Kidney (tissue), 14 donors: ENCODE measurements around the gene UBE2F. TPM values are rescaled to one million over a fixed set of nuclear protein-coding genes. Genes with fewer than 3 reads are reported as not detected.

Source experiments
- DNase-seq, 5 donors: peaks; one replicate each; pipeline ENCODE4 v3.0.0-alpha.2; 2013 to 2020
- FAIRE-seq: peaks from 2 replicates; lab custom pipeline; 2012; peaks lifted over from hg19 to GRCh38; lab: Jason Lieb, UNC
- H3K27ac ChIP-seq, 2 donors: one replicate each; pipeline ENCODE4 v1.7.0; 2013; ENCODE audit warnings: low read depth in 2 of 2, low read length in 2 of 2, inconsistent platforms in 1 of 2
- H3K27me3 ChIP-seq: one replicate; pipeline ENCODE4 v1.7.1; 2013; ENCODE audit warnings: low read length, inconsistent platforms; ENCODE audit not compliant: control insufficient read depth, insufficient read depth
- H3K36me3 ChIP-seq, 3 donors: one replicate each; pipeline versions ENCODE4 v1.7.0 to v1.7.1; 2013; ENCODE audit warnings: low read length in 3 of 3, control low read depth in 1 of 3, inconsistent platforms in 1 of 3; ENCODE audit not compliant: insufficient read depth in 3 of 3, control insufficient read depth in 2 of 3
- H3K4me1 ChIP-seq, 3 donors: one replicate each; pipeline versions ENCODE4 v1.7.0 to v1.7.1; 2013; ENCODE audit warnings: low read length in 3 of 3, inconsistent platforms in 1 of 3, low read depth in 1 of 3; ENCODE audit not compliant: control insufficient read depth in 2 of 3, insufficient read depth in 2 of 3
- H3K4me3 ChIP-seq, 3 donors: one replicate each; pipeline versions ENCODE4 v1.7.0 to v1.8.1; 2013; ENCODE audit warnings: low read length in 3 of 3, control low read depth in 1 of 3, inconsistent platforms in 1 of 3
- H3K9ac ChIP-seq, 3 donors: one replicate each; pipeline versions ENCODE4 v1.7.0 to v1.7.1; 2013; ENCODE audit warnings: low read length in 3 of 3, control low read depth in 1 of 3, inconsistent platforms in 1 of 3
- H3K9me3 ChIP-seq, 3 donors: one replicate each; pipeline versions ENCODE4 v1.7.0 to v1.7.1; 2013; ENCODE audit warnings: low read length in 3 of 3, control low read depth in 1 of 3, inconsistent platforms in 1 of 3; ENCODE audit not compliant: control insufficient read depth in 2 of 3, insufficient read depth in 1 of 3
- CTCF ChIP-seq: IDR thresholded peaks from 3 replicates; pipeline ENCODE4 v1.5.1; 2012; ENCODE audit warnings: mild to moderate bottlenecking, moderate library complexity, borderline replicate concordance; ENCODE audit not compliant: insufficient read depth; ENCODE audit errors: extremely low read depth
- intact Hi-C: fragments of 100-400 bp; cut with DNase I; formaldehyde crosslinking; loops from one replicate; pipeline ENCODE4 v1.11.1; 2022
- polyA plus RNA-seq: library from polyadenylated mRNA; stranded (reverse); fragments of 350-450 nt; fragmentation: Illumina TruSeq; extraction: RNeasy Lipid Tissue Mini Kit (QIAGEN cat#74804); gene quantifications from one replicate; pipeline ENCODE4 v1.2.3, GENCODE V29; 2014; ENCODE audit warnings: low read depth, low replicate concordance; ENCODE audit not compliant: insufficient read depth
- total RNA-seq: library from RNA; stranded (reverse); fragmentation: NEBNext Ultra II Directional; extraction: Animal tissue kit (Norgen Biotek cat#: 25700); gene quantifications from one replicate; pipeline ENCODE4 v1.2.1, GENCODE V29; 2021
- donor health status: control.
- donor health status: control.
- donor health status: control.
- donor health status: control.
- donor health status: control.
- donor health status: DM: yes; HTN: yes; CAD: no.
- donor health status: Normal renal cell carcinoma (clear cell type).

UBE2F gene
- total and polyA plus RNA-seq, 2 donors from 2014 or later: 34.5 to 68.7 TPM

GRCh38 chr2:238029853-238030252 lies 63.0 kb downstream of the UBE2F start:
- no peak overlapping the region for H3K4me3 ChIP-seq
- intact Hi-C loops: no loop called here

GRCh38 chr2:238030422-238031155 lies 63.8 kb downstream of the UBE2F start:
- Histone ChIP-seq H3K9me3 (no peaks in the 10 kb centered on the region), H3K4me3 (no peak overlapping the region), H3K27me3 (no peaks in the 10 kb centered on the region), H3K9ac (no peak overlapping the region), H3K27ac (no peak overlapping the region), H3K36me3 (peaks cover 0 to 17% (median 16%) of the 10 kb centered on the region in 3 donors), H3K4me1 (no peaks in the 10 kb centered on the region)
- no peak for TF ChIP-seq CTCF
- intact Hi-C loops: no loop called here
- FAIRE-seq: no peak
- no peak for DNase-seq

More at GRCh38 chr2:238029853-238030252, 63.0 kb downstream of the UBE2F start:
- DNase-seq (no peak), FAIRE-seq (no peak)
- no peak overlapping the region for H3K9ac ChIP-seq
- no peaks in the 10 kb centered on the region for H3K9me3 ChIP-seq
- TF ChIP-seq CTCF: no peak
- H3K4me1 ChIP-seq: no peaks in the 10 kb centered on the region
- H3K27ac ChIP-seq: no peak overlapping the region
- no peaks in the 10 kb centered on the region for H3K27me3 ChIP-seq
- H3K36me3 ChIP-seq: peaks cover 0 to 16% (median 14%) of the 10 kb centered on the region in 3 donors

- H3K27ac ChIP-seq: no peak overlapping the region
- H3K36me3 ChIP-seq: peaks cover 0 to 19% (median 18%) of the 10 kb centered on the region in 3 donors
- no peaks in the 10 kb centered on the region for H3K9me3 ChIP-seq
- H3K4me3 ChIP-seq: no peak overlapping the region
- H3K4me1 ChIP-seq: no peaks in the 10 kb centered on the region
- no peak for TF ChIP-seq CTCF
- no peak overlapping the region for H3K9ac ChIP-seq
- FAIRE-seq: no peak
- H3K27me3 ChIP-seq: no peaks in the 10 kb centered on the region
- DNase-seq: no peak
- intact Hi-C loops: no loop called here
Measured at GRCh38 chr2:238031751-238032150, 64.9 kb downstream of the UBE2F start.
